HPDE6-E6E7 (cell line): ENCODE results near the gene KIZ.

ENCODE experiments used
- DNase-seq: peaks from one replicate; pipeline ENCODE4 v3.0.0; 2011; ENCODE audit warnings: missing footprints; ENCODE audit errors: extremely low spot score

KIZ gene

DNA sequence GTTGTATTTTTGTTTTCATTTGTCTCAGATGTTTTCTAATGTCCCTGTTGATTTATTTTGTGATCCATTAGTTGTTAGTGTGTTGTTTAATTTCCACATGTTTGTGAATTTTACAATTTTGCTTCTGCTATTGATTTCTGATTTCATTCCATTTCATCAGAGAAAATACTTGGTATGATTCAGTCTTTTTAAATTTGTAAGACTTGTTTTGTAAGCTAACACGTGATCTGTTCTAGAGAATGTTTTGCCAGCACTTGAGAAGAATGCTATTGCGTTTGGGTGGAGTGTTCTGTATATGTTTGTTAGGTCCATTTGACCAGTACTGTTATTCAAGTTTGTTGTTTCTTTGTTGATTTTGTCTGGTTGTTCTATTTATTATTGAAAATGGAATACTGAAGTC is 53.9 kb downstream of the KIZ start:
- no peak for DNase-seq

DNA sequence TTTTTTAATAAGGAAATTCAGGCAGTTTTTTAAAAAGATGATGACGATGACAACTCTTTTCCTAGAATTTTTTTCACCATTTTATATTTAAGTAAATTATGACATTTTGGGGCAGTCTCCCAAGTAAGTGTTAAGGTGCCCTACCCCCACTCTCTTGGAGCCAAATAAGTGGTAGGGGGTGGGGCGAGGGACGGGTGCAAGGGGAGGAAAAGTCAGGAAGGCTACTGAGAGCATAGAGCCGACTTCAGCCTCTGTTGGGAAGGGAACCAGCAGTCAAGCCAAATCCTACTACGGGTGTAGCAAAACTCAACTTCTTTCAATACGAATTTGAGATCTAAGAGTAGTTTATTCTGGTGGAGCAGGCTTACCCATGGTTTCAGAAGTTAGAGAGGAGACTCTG is 54.4 kb downstream of the KIZ start:
- DNase-seq = no peak

DNA sequence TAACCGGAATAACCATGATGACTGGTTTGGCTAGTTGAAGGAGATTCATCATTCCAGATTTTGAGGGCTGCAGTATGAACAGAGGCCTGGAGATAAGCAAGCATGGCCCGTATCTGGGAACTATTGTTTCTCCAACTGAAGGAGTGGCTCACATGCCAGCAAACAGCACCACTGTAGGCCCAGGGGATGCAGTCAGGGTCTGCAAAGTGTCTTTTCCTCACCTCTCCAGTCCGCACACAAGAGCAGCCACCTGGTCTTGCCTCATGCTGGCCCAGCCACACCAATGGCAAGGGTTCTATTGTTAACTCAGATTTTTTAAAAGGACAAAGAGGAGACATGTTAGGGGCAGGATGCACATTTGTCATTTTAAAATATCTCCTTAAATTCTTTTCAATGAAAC is 55.1 kb downstream of the KIZ start:
- DNase-seq = no peak

DNA sequence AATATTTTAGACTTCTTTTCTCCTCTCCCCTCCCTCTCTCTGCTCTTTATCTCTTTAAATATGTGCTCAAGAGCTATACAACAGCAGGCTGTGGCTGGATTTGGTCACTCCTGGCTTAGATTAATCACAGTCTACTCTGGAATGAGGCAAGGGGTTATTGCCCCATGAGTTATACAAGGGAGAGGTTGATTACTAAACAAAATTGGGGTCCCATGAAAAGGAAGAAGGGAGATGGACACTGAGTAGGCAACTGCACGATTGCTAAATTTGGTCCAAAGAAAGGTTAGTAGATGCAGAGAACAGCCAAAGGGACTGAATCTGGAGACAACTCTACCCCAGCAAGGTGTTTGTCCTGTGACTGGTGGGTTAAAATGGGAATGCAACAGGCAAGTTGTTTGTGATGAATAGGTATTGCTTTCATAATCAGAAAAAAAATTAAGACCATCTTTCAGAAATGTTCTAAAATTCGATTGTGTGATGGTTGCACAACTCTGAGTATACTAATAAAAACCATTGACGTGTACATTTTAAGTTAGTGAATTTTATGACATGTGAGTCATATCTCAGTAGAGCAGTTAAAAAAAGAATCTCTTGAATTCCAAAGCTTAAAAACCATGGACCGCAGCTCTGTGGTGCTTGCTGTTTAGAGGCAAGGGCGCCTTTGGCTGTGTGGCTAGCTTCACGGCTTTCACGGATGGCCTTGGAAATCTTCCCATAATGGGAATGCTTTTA is 57.1 kb downstream of the KIZ start:
- no peak for DNase-seq

DNA sequence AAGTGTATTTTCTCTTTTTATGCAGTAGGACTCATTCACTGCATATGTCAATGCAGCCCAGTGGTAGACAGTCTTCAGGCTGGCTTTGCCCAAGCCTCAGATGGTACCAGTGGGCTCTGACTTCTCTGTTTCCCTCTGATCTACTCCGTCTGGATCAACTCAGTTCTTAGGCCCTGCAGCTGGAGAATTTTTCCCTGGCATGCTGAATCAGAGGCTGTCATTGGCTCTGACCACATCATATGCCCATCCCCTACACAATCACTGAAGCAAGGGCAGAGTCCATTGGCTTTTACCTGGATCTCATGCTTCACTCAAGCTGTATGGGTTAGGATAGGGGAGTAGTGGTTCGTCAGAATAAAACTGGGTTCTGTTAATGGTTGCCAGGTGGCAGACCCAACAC is 57.8 kb downstream of the KIZ start:
- DNase-seq = no peak

DNA sequence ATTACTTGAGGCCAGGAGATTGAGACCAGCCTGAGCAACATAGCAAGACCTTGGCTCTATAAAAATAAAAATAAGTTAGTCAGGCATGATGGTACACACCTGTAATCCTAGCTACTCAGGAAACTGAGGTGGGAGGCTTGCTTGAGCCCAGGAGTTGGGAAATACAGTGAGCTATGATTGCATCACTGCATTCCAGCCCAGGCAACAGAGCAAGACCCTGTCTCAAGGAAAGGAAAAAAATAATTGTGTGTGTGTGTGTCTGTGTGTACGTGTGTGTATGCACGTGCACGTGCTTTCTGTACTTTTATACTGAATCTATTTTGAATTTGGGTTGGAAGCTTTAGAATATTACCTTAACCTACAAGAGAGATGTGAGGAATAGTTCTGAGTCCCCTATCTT is 58.9 kb downstream of the KIZ start:
- no peak for DNase-seq

DNA sequence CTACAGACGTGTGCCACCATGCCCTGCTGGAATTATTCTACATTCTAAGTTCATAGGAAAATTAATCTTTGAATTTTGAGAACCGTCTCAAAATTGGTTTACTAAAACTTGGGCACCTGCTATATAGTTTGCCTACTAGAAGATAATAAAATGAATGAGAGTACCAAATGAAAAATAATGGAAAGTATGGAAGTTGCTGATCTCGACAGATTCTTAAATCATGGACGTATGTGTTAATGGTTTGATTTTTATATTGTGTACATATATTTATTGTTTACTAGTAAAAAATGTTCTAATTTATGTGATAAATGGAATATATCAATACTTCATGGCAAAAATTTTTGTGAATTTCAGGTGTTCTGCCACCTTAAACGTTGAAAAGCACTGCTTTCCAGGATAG is 60.0 kb downstream of the KIZ start:
- no peak for DNase-seq

DNA sequence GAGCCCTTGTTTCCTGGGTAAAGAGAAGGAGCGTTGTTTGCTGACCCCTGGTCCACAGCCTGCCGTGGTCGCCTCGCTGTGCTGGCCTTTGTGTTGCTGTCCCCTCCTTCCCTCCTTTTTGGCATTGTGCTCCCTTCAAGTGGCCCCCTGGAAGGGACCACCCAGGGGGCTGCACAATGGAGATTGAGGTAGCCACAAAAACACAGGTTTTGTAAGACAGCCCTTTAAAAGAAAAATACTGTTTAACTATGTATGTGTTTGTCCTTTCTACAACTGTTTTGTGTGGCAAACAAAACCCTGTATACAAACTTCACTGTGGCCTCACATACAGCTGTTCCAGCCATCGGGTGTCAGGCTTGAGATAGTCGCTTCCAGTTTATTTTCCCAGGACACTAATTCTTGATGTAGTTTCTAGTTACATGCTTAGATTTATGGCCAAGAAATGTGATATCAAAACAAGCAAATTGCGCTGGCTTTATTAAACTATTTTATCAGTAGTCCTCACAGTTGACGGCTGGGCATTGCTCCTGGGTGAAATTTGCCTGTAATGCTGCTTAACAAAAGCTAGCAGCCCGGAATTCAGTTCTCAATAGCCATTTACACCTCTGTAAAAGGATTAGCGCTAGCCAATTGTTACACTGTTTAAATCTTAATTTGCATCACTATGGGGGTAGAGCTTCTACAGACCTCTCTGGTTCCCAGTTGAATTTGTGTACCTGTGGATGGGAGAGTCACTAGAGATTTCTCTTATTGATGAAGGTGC is 64.1 kb downstream of the KIZ start:
- DNase-seq = no peak

DNA sequence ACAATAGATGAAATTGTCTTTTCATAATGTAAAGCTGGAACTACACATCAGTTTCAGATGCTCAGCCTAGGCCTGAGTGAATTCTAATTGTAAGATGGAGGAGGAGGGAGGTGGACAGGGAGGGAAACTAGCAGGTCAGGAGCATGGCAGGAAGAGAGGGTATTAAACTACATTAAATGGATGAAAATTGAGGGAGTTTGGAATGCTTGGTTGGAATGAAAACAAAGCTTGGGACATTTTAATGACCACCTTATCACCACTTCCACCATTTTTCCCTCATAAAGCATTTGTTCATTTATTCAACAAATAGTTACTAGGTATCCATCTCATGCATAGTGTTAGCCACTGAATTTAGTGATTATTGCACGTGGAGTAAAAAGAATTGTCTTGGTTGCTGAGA is 65.0 kb downstream of the KIZ start:
- no peak for DNase-seq

DNA sequence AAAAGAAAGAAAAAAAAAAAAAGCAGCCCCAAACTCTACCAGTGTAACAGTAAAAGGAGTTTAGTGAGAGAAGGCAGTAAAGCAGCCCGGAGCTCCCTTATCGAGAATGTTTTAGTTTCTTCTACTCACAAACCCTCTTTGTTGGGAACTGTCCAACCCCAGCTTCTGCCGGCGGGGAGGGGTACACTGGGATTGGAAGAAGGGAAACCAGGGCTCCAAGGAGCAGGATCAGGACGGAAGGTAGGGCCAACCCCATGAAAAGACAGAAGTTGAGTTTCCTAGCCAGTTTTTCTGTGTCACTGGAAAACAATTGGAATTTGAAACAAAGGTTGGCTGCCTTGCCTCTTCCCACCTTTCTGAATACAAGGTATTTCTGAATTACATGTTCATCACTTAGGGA is 66.0 kb downstream of the KIZ start:
- no peak for DNase-seq

DNA sequence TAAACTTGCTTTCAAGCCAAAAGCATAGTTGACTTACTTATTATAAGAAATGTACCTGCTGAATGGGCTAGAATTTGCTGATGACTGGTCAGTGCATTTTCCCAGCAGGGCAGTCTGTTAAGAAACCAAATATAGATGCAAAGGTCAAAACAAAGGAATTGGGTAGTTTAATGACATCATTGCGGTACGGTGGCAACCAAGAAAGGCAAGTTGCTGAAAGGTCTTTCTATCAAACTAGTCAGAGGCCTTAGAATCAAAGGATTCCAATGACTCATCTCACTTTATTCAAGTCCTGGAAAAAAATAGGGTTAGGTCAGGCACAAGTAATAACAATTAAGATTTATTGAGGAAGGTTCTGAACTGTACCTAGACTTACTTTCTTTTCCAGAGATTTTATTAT is 76.4 kb downstream of the KIZ start:
- no peak for DNase-seq

DNA sequence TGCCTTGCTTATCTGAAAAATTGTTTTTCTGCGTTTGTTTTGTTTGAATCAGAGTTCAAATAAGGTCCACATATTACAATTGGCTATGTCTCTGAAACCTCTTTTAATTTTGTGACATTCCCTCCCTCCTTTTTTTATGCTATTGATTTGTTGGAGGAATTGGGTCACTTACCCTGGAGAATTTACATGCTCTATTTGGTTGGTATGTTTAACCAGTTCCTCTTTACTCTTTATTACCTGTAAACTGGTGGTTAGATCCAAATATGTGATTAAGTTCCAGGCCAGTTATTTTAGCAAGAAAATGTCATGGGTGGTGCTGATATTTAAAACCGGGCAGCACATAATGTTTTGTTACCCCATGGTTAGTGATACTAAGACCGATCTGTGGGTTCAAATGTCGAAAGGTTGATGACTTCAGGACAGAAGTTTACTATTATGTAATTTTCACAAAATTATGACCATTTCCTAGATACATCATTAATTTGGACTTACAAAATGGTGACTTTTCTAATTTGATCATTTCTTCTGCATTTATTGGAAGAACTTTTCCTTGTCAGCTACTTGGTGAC is 77.3 kb downstream of the KIZ start:
- no peak for DNase-seq

DNA sequence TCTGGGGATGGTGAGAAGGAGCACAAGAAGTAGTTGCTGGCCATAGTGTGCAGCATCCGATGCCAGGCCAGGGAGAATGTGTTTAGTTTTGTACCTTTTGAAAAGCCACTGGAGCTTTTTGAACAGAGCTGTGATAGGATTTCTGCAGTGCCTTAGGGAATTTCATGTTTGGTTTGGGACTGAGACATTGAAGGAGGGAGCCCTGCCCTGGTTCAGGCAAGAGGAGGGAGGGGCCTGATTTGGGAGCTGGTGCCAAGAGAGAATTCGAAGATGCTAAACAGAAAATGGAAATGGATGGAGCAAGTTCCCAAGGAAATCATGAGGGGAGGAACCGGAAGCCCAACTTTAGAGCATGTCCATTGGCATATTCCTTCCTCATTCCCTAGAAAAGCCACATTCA is 80.7 kb downstream of the KIZ start:
- no peak for DNase-seq

DNA sequence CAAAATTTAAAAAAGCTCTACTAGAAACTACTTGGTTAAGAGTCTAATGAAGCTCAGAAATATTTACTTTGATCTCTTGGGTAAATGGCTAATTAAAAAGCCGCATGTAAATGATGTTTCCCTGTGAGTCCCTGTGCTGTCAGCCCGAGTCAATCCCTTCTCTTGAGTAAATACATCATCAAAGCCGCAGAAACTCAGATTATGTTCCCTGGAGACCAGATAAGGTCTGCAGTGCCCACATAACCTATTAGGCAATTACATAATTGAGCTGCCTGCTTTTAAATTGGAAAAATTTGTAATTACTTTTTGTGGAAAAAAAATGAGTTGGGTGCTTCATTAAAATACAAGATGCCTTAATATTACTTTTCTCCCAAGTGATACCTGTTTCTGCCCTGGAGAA is 83.1 kb downstream of the KIZ start:
- DNase-seq = no peak

DNA sequence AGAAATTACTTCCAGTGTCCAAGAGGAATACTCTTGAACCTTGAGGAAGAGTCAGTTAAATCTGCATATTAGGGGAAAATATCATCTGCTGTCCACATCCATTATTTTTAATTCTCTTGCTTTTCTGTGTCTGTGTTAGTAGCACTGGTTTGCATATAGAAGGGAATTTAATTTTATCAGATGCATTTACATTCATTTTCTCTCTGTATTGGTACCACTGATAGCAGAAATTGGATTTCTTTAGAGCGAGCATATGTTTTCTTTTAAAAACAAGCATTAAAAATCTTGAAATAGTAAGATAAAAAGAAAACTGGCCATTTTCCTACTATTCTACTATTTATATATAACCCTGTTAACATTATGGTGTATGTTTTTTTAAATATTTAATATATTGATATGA is 83.8 kb downstream of the KIZ start:
- no peak for DNase-seq

DNA sequence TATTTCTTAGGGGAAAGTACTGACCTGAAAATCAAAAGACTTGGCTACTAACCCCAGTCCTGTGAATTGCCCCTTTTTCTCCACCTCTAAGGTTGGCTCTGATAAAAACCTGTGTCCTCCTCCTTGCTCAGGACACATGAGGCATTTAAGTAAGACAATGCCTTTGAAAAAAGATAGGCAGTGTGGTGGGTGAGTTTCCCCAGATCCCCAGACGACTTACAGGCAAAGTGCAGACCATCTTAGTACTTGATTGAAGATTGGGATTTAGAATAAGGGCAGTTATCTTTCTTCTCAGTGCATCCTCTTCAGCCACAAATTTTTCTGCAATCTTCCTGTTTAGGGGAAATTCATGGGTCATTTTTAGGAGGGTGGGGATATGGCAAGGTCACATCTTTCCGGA is 87.8 kb downstream of the KIZ start:
- DNase-seq = no peak

DNA sequence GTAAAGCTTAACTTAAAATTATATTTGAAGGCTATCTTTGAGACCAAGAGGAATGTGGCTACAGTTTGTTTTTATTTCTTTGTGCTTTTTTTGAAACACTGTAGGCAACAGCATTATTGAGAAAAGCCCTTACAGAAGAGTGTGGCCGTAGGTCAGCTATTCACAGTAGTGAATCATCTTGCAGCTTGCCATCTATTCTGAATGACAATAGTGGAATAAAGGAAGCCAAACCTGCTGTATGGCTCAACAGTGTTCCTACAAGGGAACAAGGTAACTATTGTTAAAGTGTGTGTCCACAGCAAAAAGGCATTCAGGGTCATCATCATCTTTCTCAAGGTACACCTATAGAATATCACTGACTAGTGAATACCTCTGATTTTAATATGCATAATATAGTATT is 88.5 kb downstream of the KIZ start:
- no peak for DNase-seq

DNA sequence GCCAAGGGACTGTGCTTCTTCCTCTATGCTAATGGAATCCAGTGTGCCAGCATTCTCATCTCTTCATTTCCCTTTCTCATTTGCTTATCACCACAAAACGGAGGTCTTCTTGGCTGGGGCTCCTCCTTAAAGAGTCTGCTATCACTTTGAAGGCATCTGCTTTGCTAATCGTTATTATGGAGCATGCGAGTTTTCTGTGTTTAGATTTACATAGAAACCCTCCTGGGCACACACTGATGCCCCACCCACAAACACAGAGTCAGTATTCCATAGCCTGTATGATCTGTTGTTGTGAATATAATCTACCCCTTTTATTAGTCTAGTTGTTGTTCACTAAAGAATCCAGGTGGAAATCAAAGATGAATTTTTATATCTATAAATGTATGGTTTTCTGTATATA is 93.8 kb downstream of the KIZ start:
- DNase-seq = no peak

DNA sequence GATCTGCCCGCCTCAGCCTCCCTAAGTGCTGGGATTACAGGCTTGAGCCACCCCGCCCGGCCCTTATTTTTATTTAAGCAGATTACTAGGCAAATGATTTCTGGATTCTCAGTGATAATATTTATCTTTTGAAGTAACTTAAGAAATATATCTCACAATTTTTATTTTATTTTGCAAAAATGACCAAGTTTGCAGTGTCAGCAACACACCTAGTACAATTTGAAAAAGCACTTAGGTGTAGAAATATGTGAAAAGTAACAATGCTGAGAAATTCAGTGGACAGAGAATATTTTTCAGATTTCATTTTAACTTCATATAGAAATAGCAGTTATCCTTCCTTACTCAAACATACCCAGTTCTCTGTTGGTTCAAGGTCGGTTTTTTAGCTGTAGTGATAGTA is 98.3 kb downstream of the KIZ start:
- DNase-seq = no peak

DNA sequence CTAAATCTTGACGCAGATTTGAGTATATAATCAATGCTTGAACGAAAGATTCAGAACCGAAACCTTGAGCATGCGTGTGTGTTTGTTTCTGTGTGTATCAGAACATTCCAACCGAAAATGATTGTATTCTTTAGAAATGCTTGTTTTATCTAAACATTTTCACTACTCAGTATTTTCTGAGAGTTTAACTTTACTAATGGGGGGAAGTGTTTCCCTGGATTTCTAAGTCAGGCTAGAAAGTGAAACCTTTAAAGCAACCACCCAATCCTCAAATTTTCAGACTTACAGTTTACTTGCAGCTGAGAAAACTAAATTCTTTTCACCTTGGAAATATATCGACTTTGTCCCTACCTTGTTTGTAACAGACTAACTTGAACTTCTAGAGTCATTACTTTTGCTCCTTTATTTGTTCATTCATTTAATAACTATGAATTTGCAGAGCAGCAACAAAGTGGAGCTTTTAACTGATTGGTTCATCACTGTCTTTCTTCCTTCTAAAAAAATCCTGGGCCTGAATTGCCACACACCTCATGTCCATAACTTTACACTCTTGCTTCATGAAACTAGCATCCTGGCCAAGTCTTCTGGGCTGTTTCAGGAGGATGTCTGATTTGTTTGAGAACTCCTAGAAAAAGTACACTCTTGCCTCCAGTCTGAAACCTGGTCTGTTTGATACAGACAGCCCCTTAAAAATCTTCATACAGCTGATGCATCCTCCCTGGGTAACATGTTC is 99.5 kb downstream of the KIZ start:
- DNase-seq = no peak

DNA sequence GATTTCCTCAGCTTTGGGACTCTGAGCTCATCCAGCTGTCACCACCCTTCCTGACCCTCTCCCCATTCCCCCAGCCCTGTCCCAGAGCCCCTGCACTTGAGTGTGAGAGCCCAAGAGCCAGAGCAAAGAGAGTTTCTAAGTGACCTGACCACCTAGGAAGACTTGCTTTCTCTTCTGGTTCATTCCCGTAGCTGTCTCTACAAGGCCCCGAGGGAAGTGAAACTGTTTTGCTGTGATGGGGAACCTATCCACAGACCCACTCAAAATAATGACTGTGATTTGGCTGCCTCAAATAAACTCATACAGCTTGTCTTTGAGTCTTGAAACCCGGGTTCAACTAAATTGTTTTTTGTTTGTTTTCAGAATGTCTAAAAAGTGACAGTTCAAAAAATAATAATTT is 102.6 kb downstream of the KIZ start:
- no peak for DNase-seq

DNA sequence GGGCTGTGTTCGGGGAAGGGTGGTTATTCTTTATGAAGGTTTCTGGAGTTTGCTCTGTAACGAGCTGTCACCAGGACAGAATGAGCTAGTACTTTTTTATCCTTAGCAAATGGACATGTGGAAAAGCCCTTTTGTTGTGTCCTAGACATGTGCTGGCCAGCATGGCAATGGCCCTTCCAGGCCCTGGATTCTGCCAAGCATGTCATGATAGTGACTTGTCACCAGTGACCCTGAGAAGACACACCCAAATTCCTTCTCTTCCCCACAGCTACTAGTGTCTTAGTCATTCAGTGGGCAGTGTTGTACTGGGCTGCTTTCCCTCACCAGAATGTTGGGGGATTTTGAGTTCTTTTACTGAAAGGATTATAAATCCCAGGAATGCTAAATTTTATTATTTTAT is 103.3 kb downstream of the KIZ start:
- no peak for DNase-seq

DNA sequence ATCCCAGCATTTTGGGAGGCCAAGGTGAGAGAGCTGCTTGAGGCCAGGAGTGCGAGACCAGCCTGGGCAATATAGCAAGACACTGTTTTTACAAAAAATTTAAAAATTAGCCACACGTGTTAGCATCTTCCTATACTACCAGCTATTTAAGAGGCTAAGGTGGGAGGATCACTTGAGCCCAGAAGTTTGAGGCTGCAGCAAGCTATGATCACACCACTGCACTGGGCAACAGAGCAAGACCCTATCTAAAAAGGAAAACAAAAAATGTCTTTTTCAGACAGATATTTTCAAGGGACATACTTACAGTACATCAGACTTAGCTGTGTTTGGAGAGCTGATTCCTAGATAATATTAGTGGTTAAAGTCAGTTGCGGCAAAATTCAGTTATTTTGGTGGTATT is 104.3 kb downstream of the KIZ start:
- DNase-seq = no peak
